ENCODE results near the gene EPG5.
"Not testable (repeated sequence)": the region's sequence is repeated elsewhere in the genome, so short reads cannot be mapped to it uniquely, and the experiment has no call there.

Gene EPG5

DNA sequence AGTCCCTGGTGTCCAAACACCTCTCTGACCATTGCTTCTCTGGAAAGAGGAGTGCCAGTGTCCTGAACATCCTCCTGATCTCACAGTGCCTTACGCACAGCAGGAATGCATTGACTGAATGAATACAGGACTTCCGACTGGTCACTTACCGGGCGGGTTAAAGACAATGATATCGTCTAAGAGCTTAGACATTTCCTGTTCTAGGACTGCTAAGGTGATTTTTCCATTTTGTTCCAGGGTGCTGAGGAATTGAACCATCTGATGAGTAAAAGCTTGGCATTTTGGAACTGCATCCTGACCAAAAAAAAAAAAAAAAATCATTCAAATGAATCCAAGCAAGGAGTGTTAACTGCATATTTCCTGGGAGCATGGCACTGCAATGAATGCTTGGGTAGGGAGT, 101.7 kb downstream of the EPG5 start:
- DNase-seq, result no peak

DNA sequence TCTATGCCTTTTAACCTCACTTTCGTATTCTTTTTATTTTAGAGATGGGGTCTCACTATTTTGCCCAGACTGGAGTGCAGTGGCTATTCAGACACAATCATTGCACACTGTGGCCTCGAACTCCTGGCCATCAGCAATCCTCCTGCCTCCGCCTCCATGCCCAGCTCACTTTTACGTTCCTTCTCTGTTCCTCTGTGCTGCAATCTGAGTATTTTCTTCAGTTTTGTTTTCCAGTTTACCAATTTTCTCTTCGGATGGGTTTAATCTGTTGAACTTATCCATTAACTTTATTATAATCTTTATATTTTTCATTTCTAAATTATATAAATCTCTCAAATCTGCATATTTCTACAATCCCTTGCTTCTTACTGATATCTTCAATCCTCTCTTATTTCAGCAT, 103.0 kb downstream of the EPG5 start:
- no peak for DNase-seq

DNA sequence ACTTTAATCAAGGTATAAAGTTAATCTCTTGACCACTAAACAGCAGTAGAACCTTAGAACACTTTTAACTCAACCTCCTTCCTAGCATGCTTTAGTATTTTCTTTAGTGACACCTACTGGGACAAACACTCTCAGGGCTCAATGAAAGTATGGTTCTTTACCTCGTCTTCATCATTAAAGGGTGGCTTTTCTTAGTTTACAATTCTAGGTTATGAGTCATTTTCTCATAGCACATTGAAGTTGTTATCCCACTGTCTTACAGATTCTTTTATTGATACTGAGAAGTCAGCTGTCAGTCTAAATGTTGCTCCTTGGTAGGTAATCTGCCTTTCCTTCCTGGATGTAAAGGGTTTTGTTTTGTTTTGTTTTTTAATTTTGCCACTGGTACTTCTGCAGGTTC, 103.7 kb downstream of the EPG5 start:
- DNase-seq, result no peak

DNA sequence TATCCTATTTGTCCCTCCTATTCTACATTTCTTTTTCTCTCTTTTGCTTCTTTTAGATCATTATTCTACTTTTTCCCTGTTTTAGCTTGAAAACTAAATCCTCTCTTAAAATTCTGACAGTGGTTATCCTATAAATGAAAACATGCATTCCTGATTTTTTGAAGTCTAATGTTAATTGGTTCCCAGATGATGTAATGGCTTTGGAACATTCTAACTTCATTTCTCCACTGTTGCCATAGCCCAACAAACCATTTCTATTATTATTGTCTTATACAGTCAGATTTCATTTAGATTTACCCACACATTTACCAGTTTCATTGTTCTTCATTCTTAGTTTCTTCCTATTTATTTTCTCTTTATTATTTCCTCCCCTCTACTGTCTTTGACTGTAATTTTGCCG, 105.2 kb downstream of the EPG5 start:
- no peak for DNase-seq

DNA sequence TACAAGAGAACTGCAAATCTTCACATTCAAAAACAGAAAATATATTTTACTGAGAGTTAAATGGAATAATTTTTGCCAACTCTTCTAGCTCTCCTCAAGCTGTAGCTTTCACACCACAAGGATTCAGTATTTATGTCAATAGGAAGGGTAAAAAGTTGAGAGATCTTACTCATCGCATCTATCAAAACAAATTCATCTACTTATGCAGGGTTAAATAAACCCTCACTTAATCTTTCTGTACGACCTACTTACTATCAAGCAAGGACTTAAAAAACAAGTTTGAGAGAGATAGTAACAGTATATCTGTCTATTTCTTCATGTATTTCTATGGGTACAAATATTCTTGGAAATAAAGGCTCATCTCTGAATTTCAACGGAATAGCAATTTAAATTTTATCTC, 106.2 kb downstream of the EPG5 start:
- DNase-seq, result no peak

DNA sequence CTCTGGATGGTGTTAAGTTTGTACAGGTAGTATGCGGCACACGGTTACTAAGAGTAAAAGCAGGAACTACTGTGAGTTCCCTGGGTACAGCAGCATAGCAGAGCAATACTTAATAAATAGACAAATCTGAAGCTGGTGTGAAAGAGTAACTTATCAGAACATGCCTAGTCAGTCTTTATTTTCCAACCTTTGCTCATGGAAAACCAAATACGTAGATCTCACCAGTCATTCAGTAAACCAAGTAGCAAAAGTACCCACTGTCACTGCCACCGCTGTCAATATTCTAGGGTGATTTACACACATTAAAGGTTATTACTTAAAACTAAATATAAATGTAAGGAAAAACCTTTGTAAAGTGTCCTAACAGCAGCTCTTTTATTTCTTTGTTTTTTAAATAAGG, 106.6 kb downstream of the EPG5 start:
- no peak for DNase-seq

DNA sequence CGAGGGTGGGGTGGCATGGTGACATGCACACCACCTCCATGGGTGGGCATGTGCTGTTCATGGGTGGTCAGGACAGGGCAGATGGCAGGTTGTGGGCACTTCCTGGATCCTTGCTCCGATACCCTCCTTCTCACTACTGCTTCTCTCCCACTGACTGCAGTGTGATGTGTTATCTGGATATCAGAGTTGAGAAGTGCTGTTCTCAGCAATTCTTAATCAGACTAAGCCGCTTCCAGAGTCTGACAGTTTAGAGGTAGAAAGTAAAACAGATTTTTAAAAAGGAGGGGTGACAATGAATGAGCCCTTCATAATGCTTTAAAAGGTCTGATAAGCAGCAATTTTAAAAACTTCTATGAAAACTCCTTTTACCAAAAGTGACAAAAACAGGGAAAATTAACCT, 107.8 kb downstream of the EPG5 start:
- DNase-seq, result no peak

DNA sequence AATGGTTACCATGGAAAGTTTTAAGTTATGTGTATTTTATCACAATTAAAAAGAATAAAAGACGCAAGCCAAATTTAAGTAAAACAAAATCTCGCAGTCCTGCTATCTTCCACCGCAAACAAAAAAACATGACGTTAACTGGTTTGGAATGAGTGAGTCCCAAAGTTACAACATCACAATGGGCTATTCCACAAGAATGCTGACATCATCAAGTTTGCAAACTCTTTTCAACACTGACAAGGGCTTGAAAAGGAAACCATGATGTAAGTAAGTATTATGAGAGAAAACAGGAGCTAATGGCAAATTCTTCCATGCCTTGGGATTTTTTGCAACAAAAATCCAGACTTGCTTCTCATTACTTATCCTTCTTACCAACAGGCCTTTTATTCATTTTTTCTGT, 110.6 kb downstream of the EPG5 start:
- DNase-seq, result no peak

DNA sequence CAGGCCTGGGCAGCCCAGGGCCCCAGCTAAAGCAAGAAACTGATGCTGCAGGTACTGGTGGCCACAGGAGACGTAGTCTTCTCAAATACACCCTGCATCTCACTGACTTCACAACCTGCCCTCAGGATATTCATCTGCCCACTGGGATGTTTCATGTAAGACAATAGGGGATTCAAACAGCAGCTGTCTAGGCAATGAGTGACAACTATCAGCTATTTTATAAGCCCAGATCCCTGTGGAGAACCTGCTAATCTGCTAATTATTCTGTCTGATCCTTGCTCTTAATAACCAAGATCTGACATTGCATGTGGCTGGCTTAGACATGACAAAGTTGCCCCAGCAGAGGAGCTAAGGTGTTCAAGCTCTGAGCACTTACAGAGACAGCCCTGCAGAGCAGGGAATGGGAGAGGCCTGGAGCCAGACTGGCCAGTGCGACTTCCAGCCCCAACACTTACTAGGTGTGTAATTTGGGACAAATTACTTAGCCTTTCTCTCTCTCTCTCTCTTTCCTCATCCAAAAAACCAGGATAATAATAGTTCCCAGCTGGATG, 113.0 kb downstream of the EPG5 start:
- DNase-seq, result no peak

DNA sequence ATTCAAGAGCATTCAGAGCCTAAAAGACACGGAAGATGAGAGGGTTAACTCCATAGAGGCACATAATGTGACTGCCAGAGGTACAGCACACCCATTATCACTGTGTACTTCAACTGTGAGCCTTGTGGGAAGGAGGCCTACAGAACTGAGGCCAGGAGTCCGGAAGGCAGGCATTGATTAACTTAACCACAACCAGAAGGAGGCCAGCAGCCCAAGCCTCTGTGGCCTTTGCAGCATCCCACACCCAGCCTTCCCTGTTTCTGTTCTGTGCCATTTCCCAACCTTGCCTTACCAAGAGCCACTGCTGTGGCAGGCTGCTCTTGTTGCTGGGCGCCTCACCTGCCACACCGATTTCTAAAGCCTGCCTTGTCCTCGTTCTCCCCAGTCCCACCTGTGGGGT, 114.5 kb downstream of the EPG5 start:
- DNase-seq, result no peak

DNA sequence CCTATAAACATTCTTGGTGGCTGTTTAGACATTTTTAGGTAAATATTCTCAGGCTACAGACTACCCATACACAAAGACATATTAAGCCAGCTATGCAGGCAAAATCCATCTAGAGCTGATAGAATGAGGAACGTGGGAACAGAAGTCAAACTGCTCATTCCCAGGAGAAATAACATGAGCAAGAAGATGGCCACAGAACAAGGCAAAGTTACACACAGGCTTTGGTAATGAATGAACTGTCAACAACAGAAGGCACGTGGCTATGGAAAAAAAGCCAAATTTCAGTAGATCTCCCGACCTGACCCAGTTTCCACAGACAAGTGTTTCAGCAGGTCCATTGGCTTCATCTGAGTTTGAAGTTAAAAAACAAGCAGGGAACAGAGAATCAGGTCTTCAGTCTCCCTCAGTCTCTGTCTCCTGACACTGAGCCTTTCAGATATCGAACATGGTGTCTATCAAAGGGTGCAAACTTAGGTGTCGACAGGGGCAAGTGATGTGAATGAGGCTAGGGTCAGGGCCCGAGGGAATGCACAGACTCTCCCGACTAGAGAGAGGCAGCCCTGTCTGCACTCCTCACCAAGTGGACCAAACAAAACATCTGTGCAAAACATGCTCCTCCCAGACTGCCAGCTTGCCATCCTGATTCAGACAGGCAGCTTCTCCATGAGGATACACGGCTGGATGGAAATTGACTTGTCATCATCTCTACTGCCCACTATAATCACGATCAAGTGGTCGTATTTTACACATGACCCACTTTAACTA, 115.8 kb downstream of the EPG5 start:
- no peak for DNase-seq

DNA sequence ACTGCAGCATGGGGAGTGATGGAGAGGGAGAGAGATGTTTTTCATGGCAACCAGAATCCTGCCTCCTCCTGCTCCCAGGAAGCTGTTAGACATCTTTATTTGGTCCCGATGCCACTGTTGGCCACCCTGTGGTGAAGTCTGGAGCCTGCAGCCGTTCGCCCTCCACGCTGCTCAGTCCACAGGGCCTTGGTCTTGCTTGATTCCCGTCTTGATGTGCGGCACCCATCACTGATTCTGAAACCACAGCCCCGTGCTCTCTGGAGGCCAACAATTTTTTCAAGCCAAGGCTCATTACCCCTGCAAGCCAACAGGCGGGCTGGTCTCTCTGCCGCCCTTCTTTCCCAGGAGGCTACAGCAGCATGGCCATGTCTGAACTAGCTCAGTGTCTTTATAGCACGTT, 117.1 kb downstream of the EPG5 start:
- DNase-seq, result no peak

DNA sequence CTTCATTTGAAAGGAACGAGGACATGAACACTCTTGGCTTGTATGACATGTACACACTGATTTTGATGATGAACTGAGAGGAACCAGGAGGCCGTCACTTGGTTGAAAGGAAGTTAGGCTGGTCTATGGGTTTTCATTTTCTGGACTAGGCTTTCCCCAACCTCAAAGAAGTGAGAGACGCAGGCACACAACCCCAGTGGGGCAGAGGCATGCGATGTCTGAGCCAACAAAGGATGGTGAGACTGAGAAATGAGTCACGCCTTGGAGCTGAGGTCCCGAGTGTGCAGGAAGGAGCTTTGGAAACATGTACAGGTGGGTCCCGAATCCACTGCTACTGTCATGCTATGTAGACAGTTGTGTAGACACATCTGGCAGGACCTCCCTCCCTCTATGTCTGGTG, 117.6 kb downstream of the EPG5 start:
- no peak for DNase-seq

DNA sequence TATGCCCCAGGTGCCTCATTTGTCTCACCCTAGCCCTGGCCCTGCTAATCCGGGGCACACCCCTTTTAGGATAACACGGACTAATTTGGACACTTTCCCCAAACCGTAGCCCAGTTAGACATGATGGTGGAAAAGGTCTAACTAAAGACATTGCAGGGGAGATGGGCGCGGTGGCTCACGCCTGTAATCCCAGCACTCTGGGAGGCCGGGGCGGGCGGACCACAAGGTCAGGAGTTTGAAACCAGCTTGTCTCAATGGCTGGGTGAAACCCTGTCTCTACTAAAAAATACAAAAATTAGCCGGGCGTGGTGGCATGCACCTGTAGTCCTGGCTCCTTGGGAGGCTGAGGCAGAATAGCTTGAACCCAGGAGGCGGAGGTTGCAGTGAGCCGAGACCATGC, 118.5 kb downstream of the EPG5 start:
- not testable (repeated sequence) for DNase-seq

DNA sequence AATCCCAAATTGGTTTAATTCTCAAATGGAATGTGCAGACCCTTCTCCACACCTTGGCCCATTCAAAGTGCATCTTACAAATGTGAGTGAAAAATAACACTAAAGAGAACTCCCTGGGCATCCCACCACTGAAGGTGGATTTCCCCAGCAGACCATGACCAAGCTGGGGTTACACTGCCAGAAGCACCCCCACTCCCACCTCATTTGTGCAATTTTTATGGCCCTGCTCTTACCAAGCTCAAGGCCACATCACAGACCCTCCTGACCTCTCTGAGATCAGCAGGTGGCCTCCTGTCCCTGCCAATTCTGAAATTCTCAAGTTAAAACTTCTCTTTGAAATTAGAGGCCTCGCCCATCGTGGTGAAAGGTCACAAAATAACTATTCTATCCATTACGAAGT, 120.0 kb downstream of the EPG5 start:
- DNase-seq, result no peak

DNA sequence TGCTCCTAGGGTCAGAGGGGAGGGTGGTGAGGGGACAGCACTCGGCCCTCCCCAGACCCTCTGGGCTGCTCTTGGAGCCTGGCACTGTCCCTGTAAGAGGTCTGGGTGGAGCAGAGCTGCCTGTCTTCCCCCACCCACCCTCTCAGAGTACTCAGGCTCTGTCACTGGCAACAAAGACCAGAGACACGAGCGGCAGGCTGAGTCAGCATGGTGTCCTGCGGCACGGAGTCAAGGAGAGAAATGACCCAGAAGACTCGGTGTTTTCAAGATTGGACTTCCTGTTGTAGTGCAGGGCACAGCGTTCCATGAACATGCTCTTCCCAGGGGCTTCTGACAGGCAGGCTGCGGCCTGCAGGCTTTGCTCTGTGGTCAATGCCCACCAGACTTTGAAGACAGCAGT, 121.7 kb downstream of the EPG5 start:
- no peak for DNase-seq

DNA sequence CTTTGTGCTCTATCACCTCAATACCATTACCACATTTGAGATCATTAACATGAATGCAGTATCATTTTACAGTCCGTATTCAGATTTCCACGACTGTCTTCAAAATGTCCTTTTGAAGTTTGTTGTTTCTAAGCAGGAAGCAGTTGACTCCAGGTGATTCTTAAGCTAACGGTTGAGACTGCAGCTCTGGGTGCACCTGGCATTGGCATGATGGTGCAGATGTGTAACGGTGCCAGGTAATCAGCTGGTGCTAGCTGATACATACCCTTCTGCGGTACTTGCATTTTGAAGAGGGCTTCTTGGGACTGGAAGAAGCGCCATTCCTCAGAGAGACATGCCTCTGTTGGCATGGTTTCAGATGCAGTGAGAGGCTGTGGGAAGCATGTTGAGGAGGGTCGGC, 122.2 kb downstream of the EPG5 start:
- no peak for DNase-seq

DNA sequence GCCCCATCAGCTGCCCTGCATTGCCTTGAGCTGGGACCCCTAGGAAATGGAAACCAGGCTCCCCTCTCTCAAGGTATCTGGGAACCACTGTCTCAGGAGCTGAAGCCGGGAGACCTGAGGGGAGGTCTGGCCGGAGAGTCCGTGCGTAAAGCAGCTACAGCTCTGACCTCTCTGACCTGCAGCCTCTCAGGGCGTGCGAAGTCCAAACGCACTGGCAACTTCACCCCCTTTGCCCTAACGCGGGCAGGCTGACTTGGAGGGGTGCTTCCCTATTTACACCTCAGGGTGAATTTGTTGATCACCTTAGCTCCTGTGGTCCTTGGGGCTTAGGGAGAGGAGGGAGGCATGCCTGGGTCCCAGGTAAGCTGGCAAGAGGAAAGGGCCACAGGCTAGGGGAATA, 124.1 kb downstream of the EPG5 start:
- no peak for DNase-seq

DNA sequence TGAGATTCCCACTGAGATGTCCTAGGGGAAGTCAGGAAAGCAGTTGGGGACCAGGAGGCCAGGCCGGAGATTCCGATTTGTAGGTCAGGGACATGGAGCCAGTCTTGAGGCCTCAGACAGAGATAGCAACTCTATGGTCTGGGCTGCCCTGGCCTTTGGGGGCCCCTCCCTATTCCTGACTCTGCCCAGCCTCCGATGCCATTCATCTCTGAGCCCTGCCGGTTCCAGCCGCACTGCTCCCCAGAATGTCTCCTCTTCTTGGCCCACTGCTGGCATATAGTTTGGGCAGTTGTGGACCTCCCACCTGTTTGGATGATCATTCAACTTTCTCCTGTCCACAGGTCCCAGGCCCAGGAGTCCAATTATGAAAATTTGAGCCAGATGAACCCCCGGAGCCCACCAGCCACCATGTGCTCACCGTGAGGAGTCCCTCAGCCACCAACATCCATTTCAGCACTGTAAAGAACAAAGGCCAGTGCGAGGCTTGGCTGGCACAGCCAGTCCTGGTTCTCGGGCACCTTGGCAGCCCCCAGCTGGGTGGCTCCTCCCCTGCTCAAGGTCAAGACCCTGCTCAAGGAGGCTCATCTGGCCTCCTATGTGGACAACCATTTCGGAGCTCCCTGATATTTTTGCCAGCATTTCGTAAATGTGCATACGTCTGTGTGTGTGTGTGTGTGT, 125.2 kb downstream of the EPG5 start:
- DNase-seq, result no peak

DNA sequence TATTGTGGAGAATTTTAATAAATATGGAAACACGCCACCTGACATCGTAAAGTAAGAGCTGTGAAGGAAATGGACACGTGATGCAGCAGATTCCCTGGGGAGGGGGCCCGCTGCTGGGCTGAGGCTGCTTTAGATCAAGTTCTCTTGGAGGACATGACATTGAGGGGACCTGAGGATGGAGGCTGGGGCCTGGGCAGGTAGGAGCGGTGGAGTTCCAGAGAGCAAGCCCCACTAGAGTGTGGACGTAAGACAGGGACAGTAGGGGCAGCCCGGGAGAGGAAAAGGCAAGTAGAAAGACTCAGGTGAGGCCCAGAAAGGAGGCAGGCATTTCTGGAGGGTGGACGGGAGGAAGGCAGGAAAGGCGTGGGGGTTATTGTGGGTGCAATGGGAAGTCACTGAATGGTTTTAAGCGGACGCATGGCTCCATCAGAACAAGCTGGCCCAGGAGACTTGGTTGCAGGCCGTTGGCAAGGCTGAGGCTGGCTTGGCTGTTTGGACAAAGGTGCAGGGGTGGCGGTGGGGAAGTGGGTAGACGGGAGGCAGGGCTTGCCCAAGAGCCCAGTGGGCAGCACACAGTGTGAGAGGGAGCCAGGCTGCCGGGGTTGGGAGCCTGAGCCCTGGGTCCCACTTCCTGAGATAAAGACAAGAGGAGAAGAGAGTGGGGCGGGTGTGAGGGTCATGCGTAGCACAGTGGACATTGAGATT, 125.9 kb downstream of the EPG5 start:
- no peak for DNase-seq

DNA sequence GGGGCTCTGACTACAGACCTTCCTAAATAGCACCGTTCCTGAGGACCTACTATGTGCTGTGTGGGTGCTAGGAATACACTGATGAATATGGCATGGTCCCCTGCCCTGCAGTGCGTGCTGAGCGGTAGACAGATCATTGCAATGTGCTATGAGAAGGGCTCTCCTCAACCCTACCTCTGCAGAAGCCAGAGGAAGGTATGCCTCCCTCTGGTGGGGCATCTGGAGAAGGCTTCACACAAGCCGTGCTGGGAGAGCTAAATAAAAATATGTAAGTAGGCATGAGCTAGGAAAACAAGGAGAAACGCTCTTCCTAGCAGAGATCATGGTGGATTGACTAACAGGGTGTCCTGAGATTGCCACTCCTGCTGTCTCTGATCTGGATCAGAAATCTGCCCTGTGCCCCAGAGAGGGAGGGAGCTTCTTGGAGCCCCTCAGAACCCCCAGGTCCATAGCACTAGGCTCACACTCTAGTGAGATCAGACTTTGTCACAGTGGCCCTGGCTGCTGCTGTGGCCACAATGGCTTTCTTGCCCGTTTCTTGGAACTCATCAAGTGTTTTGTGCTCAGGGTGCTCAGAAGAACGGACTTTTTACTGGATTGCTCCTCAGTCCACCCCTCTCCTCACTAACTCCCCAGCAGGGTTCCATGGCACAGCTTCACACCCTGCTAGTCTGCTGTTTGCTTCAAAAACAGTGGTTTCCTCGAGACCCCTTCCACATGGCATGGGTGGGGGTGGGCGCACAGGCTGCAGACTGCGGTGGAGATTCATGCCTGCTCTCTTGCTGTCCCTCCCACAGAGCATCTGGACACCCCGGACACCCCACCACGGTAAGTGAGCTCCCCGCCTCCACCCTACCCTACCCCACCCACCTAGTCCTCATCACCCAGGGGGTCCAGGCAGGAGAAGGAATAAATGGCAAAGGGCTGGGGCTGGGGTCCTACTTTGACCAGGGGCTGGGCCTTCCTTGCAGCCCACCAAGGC, 127.4 kb downstream of the EPG5 start:
- peak in 1 of 58 donors; percentile 11 for DNase-seq

All from anterior cingulate cortex (tissue), 58 donors.